Omental fat pad (tissue), 4 donors: ENCODE results near the gene SLAIN2. TPM values are rescaled to one million over a fixed set of nuclear protein-coding genes. Genes with fewer than 3 reads are reported as not detected.
"Not testable (repeated sequence)": the region's sequence is repeated elsewhere in the genome, so short reads cannot be mapped to it uniquely, and the experiment has no call there.

ENCODE experiments used
- ATAC-seq: fragments of 150-250 bp; one replicate; pipeline ENCODE4 v1.9.1; 2016; ENCODE audit warnings: mild to moderate bottlenecking, moderate library complexity; ENCODE audit not compliant: low FRiP score
- DNase-seq: peaks from one replicate; pipeline ENCODE4 v3.0.0-alpha.2; 2019; ENCODE audit warnings: low spot score
- total RNA-seq, 4 donors: library from RNA; depleted of rRNA; stranded (reverse); fragments of >200 nt; gene quantifications; one replicate each; pipeline ENCODE4 v1.1.0, GENCODE V29; 2016
- TF ChIP-seq, protein P1 (sequence below), 3 donors: fragments of 450-650 bp; IDR thresholded peaks; one replicate each; pipeline ENCODE4 v1.5.1; 2016 to 2017; ENCODE audit warnings: antibody characterized with exemption in 3 of 3, mild to moderate bottlenecking in 3 of 3, moderate library complexity in 2 of 3

The SLAIN2 gene
- total RNA-seq, 4 donors from 2014 or later, result 27.7 to 92.6 (median 57.4) TPM

DNA sequence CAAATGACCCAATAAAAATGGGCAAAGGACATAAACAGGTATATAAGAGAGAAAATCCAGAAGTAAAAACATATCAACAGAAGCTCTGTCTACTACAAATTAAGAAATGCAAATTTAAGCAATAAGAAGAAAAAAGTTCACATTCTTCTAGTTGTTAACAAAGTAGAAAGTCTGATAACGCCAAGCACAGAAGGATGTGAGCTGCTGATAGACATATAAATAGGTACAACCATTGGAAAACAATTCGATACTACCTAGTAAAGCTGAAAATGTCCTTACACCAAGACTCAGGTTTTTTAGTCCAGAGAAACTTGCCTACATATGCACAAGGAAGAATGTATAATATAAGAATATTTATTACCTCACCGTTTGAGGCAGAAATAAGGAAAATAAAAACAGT is 35.8 kb upstream of the SLAIN2 start:
- ATAC-seq (no peak), DNase-seq (no peak)
- TF ChIP-seq, protein P1, sequence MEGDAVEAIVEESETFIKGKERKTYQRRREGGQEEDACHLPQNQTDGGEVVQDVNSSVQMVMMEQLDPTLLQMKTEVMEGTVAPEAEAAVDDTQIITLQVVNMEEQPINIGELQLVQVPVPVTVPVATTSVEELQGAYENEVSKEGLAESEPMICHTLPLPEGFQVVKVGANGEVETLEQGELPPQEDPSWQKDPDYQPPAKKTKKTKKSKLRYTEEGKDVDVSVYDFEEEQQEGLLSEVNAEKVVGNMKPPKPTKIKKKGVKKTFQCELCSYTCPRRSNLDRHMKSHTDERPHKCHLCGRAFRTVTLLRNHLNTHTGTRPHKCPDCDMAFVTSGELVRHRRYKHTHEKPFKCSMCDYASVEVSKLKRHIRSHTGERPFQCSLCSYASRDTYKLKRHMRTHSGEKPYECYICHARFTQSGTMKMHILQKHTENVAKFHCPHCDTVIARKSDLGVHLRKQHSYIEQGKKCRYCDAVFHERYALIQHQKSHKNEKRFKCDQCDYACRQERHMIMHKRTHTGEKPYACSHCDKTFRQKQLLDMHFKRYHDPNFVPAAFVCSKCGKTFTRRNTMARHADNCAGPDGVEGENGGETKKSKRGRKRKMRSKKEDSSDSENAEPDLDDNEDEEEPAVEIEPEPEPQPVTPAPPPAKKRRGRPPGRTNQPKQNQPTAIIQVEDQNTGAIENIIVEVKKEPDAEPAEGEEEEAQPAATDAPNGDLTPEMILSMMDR (IDR thresholded peaks at IDR 0.05), result no peak

DNA sequence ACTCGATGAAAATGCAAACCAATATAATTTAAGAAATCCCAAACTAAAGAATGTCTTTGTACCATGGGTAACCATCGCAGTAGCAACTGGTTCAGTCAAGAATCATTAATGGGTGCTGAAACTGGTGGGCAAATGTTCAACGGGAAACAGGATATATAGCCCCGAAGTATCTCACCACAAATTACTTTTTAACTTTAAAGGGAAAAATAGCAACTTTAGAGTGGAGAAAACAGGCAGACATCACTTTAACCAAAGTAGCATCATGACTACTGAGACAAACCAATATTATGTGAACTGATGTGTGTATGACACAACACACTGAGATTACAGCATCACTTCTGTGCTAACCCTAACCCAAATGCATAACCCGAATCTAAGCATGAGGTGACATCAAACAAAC is 33.8 kb upstream of the SLAIN2 start:
- TF ChIP-seq, protein P1 (IDR thresholded peaks at IDR 0.05), result no peak
- DNase-seq (no peak), ATAC-seq (no peak)

DNA sequence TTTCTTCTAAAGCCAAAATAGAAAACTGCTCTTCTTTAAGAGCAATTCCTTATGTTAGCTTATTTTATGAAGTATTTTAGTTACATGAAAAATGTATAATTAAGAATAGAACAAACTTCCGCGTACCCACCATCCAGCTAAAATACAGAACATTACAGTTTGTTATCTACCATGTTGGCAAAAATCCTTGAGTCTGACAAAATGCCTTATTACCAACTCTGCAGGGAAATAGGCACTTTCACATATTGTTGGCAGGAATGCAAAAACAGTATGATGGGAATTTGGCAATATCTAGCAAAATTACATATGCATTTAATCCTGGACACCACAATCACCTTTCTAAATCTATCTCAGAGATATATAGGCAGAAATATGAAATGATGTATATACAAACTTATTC is 32.4 kb upstream of the SLAIN2 start:
- DNase-seq, result no peak
- TF ChIP-seq, protein P1 (IDR thresholded peaks at IDR 0.05), result no peak
- no peak for ATAC-seq

DNA sequence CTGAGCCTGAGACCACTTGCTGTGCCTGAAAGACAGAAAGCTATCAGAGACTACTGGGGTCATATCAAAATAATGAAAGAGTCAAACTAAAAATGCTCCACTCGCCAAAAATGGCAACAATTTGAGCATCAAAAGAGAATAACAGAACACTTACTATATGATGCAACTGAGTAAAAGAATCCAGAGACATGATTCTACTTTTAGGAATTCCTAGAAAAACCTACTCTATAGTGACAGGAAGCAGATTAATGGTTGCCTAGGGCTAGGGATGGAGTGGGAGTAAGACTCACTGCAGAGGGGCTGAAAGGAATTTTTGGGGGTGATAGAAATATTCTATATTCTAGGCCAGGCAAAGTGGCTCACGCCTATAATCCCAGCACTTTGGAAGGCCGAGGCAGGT is 29.4 kb upstream of the SLAIN2 start:
- ATAC-seq (no peak), DNase-seq (no peak)
- TF ChIP-seq, protein P1 (IDR thresholded peaks at IDR 0.05), result no peak

DNA sequence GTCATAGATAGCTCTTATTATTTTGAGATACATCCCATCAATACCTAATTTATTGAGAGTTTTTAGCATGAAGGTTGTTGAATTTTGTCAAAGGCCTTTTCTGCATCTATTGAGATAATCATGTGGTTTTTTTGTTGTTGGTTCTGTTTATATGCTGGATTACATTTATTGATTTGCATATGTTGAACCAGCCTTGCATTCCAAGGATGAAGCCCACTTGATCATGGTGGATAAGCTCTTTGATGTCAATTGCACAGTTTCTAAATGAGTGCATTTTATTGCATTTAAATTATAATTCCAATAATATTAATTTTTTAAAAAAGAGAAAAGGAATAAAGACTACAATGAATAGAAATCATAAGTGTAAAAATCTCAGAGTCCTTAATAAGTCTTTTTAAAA is 26.6 kb upstream of the SLAIN2 start:
- not testable (repeated sequence) for DNase-seq, ATAC-seq

DNA sequence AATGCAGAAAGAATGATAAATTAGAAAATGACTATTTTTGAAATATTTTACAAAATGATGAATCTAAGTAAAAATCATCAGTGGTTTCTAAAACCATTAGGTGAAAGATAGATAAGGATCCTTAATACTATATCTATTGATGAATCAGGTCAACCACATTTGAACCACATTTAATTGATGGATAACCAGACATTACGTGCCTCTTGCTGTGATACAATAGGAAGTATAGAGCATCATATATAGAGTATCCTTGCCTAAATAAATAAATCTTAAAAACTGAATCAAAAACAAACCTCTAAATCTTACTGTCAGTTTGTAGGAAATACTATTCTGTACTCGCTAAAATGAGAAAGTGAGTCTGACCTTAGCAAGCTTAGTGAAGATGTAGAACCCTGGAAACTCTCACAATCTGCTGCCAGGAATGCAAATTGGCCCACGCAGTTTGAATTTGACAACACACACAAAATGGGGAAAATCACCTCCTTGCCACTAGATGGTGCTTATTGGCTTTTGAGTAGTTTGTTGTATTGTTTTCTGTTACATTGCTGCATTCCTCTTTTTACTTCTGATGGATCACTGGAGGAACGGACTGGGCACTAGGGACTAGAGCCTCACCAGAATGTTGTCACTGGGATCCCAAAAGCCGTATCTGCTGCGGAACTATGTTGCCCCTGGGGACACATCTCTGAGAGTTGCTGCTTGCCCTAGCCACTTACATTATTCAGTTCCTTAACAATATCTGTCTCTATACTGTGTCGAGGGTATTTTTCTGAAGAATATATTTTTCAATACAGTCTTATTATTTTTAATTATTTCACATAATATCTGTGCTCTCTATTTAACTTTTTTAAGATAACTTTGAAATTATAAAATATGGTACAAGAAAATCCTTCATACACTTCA is 25.4 kb upstream of the SLAIN2 start:
- DNase-seq (no peak), ATAC-seq (no peak)

DNA sequence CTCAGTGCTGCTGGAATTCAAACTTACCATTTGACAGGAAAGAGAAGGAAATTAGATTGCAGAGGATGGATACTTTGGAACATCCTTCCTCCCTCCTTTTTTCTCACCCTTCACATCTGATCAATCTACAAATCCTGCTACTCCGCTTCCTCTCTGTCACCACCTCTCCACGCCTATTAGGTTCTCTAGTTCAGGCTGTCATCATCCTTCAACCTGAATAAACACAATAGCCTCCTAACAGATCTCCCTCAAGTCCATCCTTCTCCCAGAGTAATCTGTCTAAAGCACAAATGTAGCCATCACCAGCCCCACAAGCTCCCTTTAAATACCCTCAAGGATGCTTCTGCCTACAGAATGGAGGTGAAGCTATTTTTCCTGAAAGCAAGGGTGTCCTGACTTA is 20.0 kb upstream of the SLAIN2 start:
- DNase-seq (no peak), ATAC-seq (no peak)
- TF ChIP-seq, protein P1 (IDR thresholded peaks at IDR 0.05), result no peak

More for the DNA sequence above, 25.4 kb upstream of the SLAIN2 start:
- TF ChIP-seq, protein P1 (IDR thresholded peaks at IDR 0.05), result peak in 1 of 3 donors; percentile 16
